Esophagus mucosa (tissue), 1 donor: ENCODE data around the gene EVX2. TPM values are rescaled to one million over a fixed set of nuclear protein-coding genes. Genes with fewer than 3 reads are reported as not detected.

Experiments
- ATAC-seq: fragments of 200-7000 bp; cut with Tn5 transposase; one replicate; pipeline ENCODE4 v1.9.1; 2020
- total RNA-seq: library from RNA; stranded (reverse); gene quantifications from one replicate; pipeline ENCODE4 v1.2.4, GENCODE V29; 2023
- donor health status: DM: yes; HTN: yes; CAD: no.

Gene EVX2
- total RNA-seq, 1 donor from 2014 or later, result not detected

DNA sequence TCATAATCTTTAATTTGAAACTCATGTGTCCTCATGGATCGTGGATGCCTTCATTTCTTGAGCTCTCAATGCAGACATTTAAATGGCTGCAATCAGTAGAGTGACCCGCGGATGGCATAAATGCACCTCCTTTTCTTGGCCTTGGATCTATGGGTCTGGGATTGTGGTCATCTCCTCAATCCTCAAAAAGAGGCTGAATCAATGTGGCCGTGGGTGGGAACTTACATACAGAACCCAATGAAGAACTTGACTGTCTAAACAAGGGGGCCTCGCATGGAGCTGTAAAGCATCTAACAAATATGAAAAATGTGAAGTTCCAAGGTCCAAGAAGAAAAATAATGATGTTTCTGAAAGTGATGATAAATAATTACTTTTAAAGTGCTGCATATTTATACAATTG is 11.7 kb upstream of the EVX2 start:
- no peak for ATAC-seq

DNA sequence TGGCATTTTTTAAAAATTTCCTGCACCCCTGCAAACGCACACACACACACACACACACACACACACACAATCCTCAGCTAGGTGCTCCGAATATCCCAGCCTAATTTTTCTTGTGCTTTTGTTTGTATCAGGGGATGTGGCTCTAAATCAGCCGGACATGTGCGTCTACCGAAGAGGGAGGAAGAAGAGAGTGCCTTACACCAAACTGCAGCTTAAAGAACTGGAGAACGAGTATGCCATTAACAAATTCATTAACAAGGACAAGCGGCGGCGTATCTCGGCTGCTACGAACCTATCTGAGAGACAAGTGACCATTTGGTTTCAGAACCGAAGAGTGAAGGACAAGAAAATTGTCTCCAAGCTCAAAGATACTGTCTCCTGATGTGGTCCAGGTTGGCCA is 10.6 kb upstream of the EVX2 start:
- ATAC-seq, result no peak

DNA sequence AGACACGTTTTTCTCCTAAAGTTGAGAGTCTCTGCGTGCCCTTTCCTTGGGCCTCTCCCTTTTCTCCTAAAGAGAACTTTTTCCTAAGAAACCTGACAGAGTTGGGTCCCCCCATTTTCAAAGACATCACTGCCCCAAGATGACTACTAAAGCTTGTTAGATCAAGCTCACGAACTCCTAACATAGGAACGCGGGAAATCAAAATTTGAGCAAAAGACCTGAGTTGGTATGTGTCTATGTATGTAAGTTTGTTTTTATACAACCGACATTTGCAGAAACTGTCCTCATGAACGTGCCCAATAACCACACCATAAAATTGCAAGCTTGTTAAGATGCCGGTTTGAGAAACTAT is 10.1 kb upstream of the EVX2 start:
- no peak for ATAC-seq

DNA sequence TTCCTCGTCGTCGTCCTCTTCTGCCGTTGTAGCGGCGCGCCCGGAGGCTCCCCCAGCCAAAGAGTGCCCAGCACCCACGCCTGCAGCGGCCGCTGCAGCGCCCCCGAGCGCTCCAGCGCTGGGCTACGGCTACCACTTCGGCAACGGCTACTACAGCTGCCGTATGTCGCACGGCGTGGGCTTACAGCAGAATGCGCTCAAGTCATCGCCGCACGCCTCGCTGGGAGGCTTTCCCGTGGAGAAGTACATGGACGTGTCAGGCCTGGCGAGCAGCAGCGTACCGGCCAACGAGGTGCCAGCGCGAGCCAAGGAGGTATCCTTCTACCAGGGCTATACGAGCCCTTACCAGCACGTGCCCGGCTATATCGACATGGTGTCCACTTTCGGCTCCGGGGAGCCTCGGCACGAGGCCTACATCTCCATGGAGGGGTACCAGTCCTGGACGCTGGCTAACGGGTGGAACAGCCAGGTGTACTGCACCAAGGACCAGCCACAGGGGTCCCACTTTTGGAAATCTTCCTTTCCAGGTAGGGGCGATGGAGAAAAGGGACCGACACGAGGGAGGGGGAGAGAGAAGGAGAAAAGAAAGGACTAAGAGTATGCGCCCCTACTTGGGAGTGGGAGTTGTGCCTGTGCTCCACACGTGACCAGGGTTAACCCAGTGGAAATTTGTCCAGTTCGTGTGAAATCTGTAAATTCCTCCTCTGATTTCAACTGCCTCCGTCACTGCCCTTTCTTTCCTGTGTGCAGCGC is 9.6 kb upstream of the EVX2 start:
- ATAC-seq, result no peak

DNA sequence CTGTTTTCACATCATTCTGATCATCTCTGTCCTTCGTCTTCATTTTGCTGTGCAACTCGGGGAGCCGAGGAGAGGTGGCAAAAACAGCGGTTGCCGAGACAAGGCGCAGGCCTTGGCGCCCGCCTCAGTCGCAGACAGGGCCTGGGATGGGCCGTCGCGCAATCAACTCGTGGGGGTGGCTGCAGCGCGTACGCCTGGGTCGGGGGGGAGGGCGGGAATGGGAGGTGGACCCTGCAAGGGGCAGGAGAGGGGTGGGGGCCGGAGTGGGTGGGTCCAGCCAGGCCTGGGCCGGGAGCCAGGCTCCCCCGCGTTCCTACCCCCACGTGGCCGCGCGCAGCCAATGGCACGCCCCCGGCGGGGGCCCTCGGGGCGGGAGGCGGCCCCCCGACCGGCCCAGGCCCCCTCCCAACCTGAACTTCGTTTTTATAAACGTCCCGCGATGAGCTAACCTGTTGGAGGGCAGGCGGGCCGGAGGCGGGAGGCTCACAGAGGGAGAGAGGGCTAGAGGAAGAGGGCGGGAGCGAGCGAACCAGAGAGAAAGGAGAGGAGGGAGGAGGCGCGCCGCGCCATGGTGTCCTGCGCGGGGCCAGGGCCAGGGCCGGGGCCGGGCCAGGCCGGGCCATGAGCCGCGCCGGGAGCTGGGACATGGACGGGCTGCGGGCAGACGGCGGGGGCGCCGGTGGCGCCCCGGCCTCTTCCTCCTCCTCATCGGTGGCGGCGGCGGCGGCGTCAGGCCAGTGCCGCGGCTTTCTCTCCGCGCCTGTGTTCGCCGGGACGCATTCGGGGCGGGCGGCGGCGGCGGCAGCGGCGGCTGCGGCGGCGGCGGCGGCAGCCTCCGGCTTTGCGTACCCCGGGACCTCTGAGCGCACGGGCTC is 8.7 kb upstream of the EVX2 start, which contains the start of gene HOXD13:
Gene HOXD13, plus strand, starts transcription at position 452 of the 875 bp plus-strand sequence. Its CDS starts 170 bp downstream, at position 622.
- ATAC-seq, result peak; percentile 24

DNA sequence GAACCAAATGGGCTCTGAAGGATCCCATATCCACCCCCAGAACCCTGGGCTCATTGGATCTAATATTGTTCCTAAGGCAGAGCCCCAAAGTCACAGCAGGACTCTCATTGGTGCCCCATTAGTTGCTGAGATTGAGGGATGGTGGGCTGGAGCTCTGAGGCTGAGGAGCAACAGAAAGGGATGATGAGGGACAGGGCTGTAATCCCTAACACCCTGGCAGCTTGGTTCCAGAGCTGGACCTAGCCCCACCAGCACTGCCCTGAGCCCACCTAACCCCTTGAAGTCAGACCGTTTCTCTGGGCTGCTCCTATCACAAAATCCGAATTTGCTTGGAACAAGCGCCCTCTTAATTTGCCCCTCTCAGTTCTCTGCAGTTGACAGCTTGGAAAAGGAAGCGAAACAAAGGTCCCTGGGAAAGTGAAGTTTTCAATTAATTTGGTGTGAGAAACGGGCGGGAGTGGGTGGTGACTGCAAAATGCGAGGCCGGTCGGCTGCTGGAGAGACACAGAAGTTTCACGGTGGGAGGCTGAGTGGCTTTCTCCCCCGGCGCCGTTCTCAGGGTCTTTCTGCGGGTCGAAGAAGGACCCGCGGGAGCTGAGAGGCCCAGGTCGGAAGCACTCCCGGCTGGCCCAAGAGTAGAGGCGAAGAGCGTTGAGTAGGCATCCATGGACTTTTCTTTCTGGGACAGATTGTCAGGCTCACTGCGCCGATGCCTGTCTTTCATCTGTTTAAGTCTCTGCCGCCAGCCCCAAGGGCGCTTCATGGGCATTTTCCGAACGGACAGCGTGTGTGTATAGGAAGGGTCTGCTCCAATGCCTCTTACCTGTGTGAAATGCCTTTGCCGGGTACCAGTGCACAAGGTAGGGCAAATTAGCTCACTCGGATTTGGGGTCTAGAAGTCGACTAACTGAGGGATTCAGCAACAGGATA is 7.8 kb upstream of the EVX2 start:
- ATAC-seq, result no peak

DNA sequence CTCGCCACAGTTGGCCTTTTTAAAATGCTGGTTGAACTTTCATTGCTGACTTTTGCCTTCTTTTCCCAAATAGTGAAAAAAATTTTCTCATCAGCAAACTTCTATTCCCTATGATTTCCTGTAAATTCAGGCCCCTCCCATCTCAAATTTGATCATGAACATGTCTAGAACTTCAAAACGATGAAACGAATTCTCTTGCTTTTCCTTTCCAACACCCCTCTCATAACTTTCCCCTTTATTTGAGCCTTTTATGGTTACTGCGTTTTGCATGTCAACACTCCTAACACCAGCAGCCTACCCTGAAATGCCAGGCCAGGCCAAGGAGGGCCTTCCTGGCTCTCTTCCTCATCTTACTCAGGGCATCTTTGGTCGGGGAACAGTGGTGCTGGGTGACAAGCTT is 7.1 kb upstream of the EVX2 start:
- ATAC-seq, result no peak

DNA sequence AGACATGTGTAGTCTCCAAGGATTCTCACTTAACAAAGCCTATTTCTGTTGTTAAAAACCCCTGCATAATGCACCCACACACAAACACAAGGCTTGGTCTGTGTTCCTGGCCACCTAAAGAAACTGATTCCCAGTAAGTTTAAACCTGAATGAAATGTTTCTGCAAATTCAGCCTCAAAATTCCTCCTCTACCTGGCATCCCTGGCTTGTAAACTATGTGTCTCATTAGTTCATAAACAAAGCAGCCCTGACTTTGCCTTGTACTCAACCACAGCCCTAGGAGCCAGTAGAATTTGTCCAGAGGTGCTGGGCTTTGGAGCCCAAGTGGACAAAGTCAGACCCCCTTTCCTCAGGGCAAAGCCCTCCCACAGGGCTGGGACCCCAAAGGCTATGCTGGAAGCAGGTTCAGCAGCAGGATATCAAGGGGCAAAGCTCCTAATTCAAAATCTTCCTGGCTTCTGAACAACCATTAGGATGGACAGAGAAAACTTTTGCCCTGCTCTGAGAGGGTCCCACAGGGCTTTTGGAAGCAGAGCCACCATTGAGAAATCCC is 6.2 kb upstream of the EVX2 start:
- ATAC-seq, result no peak

DNA sequence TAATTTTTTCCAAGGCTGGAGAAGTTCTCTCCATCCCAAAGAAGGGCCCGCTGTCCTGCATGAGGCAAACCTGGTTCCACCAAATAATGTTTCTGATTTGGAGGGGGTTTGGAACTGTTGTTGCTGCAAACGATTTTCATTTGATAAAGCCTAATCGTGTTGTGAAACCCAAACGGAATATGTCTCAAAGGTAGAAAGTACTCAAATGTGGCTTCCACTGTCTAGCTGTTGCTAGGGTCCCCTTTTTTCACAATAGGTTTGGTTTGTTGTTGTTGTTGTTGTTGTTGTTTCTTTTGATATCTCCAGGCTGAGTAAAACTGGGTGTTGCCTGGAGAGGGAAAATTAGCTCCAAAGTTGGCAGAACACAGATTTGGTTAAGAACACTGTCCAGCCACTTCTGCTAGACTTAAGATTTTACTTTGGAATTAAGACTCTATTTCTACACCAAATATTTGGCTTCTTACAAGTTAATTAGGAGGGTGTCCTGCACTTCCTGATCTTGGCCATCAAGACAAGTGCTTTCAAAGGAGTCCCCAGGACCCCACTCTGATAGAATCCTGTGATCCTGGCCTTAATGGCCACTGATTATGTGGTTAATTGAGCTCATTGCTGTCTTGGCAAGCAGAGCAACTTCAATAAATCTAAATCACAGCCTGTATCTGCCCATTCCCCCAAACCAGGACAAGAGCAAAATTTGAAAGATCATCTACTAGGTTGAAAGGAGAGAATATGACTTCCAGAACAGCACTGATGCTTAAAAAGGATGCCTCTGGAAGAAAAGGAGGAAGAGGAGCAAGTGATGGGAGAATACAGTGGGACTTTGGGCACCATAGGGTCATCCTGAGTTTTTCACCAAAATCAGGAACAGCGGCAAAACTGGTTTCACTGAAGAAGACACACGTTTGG is 5.4 kb upstream of the EVX2 start:
- ATAC-seq, result no peak

DNA sequence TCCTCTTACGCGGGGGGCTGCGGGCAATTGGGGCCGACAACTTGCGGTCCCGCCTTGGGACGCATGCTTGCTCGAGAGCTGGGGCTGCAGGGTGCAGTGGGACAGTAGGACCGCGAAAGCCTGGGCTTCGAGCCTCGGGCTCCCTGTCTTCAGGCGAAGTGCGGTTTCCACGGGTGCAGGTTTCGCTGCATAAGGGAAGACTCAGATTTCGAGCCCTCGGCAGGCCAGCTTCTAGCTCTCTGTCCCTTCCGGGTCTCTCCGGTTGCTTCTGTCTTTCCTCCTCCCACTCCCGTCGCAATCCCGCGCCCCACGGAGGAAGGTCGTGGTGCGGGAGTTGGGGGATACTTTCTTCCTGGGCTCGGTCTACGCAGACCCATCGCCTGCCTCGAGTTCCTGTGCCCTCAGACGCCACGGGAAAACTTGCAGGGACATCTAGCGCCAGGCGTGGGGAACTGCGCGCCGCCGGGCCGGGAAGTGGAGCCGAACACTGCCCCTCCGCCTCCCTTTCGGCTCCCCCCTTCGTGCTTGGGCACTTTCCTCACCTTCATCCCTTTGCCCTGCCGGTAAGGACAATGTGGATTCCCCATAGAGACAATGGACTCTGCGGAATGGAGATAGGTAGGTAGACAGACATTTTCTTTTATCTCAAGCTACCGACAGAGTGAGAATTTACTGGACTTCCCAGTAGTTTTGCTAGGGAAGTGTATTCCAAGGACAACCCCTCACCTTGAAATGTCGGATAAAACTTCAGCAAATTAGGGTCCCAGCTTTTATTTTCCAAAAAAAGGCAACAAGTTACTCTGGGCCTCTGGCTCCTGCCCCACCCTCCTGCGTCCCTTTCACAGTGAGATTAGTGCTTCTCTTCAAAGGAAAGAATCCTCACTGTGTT is 4.5 kb upstream of the EVX2 start:
- peak; percentile 57 for ATAC-seq

DNA sequence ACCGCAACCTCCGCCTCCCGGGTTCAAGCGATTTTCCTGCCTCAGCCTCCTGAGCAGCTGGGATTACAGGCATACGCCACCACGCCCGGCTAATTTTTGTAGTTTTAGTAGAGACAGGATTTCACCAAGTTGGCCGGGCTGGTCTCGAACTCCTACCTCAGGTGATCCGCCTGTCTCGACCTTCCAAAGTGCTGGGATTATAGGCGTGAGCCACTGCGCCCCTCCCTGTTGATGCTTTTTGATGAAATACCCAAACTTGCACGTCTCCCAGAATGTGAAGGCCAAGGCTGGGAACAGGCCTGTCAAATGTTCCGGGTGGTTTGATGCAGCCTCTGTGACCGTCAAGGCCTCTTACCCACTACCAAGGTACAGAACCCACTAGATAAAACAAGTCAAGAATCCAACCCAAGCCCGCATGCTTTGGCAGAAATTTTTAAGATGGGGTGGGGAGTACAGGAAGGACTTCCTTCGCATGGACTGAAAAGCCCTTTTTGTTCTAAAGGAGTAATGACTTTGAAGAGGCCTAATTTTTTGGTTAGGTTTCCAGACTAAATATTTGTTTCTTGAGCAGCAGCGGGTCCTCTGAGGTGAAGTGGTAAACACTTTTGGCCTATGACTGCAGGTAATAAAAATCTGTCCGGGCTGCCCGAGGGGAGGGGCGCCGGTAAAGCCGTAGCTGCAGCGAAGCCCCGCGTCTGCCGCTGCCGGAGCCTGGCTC is 3.7 kb upstream of the EVX2 start:
- ATAC-seq, result no peak

DNA sequence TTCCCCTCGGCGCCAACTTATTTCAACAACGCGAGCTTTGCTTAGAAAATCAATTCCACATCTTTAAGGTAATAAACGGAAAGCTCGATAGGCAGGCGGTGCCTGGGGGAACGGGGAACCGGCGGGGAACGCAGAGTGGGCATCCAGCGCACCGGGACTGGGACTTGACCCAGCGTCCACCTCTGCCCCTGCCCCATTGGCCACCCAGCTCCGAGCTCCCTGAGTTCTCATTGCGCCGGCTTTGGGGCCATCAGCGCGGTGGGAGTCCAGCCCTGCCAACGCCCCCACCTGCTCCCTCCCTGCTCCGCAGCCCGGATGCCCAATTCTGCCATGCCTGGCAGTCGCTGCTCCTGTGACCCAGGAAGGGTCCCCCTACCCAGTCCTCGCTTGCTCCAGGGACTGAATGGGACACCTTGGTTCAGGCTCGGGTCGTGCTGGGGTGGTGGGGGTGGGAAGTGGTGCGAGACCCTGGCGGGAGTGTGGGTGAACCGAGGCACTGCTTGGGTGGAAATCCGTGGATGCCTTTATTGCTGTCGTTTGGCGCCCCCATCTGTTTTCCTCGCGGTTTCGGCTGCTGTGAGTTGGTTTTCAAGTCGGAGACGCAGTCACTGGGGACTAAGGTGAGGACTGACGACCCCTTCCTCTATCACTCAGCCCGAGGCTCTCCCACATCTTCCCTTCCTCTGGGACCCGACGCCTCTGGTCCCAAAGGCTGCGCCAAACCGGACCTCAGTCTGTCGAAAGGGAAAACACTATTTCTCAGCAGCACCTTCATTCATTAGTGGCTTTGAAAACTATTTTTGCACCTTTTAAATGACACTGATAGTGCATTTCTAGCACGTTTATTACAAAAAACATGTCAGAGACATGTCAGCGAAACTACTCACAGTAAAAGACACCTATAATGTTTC is 2.4 kb upstream of the EVX2 start:
- ATAC-seq, result no peak

DNA sequence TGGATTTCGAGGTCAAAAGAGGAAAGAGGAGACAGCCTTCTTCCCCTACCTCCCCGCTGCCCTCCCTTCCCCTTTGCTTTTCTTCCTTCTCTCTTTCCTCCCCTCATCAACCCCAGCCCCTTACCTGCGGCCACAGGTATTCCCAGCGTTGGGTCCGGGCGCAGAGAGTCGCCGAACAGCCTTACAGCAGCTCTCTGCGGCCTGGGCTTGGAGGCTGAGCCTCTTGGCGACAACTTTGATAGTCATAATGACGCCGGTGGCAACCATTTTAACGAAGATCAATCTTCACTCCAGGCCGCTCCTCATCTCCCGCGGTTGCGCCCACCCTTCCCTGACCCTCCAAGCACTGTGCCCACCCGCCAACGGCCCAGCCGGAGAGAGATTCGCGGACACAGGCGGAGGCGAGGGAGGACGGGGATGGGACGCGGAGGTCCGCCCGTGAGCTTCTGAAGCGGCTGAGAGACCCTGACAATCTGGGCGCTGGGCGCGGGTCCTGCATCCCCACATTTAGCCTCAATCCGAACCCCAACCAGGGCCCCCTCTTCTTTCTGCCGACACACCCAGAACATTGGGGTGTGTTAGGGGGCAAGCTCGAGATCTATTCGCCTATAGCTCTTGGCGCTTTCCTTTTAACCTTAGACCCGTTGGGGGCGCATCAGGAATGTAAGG is 1.5 kb upstream of the EVX2 start:
- no peak for ATAC-seq

DNA sequence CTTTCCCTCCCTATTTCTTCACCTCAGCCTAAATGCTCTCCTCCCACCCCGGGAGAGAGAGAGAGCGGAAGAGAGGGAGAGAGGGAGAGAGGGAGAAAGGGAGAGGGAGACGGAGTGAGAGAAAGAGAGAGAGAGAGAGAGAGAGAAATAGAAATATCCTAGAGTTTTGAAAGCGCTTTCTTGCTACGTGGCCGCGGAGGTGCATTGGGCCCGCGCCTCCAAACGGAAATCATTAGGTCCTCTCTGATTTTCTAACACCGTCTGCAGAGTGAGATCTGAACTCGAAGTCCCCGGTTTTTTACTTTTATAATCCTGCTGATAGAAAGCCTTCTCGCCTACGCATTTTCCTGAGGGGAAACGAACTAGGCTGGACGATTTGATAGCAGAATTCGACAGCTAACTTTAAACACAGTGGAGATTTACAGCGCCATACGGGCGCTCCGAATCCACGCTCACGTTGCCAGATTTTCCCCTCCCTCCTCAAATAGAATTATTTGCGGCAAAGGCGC is 903 bp upstream of the EVX2 start:
- ATAC-seq, result no peak

DNA sequence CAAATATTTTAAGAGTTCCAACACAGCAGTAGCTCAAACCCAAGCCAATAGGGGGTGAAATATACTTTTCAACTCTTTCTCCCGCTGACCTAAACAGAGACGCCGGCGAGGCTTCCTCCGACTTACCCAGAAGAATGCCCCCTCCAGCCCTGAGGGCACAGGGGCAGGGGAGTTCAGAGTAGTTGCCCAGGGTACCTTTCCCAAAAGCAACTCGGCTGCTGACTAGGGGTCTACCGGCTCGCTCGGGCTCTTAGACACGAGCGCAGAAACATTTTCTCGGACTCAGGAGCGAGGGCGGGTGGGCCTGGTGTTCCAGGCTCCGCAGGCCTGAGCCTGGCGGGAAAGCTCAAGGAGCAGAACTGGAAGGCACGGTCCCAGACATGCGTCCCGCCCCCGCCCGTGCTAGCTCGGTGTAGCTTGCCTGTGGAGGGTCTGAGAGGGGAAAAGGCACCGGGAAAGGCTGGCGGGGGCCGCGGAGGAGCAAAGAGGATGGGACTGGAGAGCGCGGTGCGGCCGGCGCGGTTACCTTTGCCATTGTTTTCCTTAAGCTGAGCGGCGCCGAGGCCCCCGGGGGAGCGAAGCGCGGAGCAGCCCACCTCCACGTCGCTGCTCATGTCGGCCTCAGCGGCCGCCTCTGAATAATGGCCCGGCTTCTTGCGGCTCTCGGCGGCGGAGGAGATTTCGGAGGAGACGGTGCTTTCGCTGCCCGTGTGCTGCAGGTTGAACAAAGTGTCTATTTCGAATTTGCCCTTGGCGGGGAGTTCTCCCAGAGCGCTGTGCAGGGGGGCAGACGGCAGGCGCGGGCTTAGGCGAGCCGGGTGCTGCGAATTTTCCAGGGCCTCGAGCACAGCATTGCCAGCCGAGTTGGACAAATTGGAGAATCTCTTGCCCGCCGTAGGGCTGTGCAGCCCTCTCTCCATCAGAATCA is 674 bp downstream of the EVX2 start:
- ATAC-seq, result no peak

DNA sequence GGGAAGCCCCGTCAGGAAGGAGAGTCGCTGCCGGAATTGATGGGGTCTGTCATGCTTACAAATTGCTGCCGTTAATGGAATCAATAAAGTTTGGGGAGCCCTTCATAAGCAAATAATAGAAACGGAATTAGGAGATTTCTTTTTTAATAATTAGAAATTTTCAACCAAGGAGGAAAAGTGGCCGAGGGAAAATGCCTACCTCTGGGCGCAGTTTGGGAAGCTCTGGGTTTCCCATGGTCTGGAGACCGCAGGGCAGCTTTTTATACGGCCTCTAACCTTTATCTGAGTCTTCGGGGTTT is 1.3 kb downstream of the EVX2 start:
- no peak for ATAC-seq
